ENCODE data around the gene CPA4. TPM values are rescaled to one million over a fixed set of nuclear protein-coding genes. Genes with fewer than 3 reads are reported as not detected.

Gene CPA4
- total RNA-seq, 6 donors from 2014 or later = 0.20 to 0.34 TPM; not detected in 4

- H3K36me3 ChIP-seq = no peaks in the 10 kb centered on the region
- no peak for TF ChIP-seq POLR2AphosphoS5 (IDR thresholded peaks at IDR 0.05)
- TF ChIP-seq CTCF (IDR thresholded peaks at IDR 0.05) = no peak
- no peak overlapping the region for H3K4me3 ChIP-seq
- no peaks in the 10 kb centered on the region for H3K4me1 ChIP-seq
- ATAC-seq (ENCODE audit: low FRiP score in 2 of 2) (no peak), DNase-seq (no peak)
- H3K9me3 ChIP-seq = peaks cover 0 to 11% (median 10%) of the 10 kb centered on the region in 4 donors
- 91% methylated on average over 7 to 10 of the region's 10 CpGs for WGBS, 2 donors
- no peak overlapping the region for H3K27ac ChIP-seq
- no peaks in the 10 kb centered on the region for H3K27me3 ChIP-seq
Observed at GRCh38 chr7:130362251-130362816, 69.4 kb downstream of the CPA4 start.

- no peak overlapping the region for H3K27ac ChIP-seq
- TF ChIP-seq POLR2A (IDR thresholded peaks at IDR 0.05) (no peak), CTCF (IDR thresholded peaks at IDR 0.05) (no peak), POLR2AphosphoS5 (IDR thresholded peaks at IDR 0.05) (no peak), EP300 (IDR thresholded peaks at IDR 0.05) (no peak)
- no peaks in the 10 kb centered on the region for H3K36me3 ChIP-seq
- no peaks in the 10 kb centered on the region for H3K27me3 ChIP-seq
- WGBS, 2 donors = 85 to 94% methylated on average over 8 of the region's 8 CpGs
- H3K4me3 ChIP-seq = no peak overlapping the region
- ATAC-seq (ENCODE audit: low FRiP score in 2 of 2) (peak in 1 of 2 donors; percentile 50), DNase-seq (no peak)
- peaks cover 0 to 11% (median 10%) of the 10 kb centered on the region in 4 donors for H3K9me3 ChIP-seq
- no peaks in the 10 kb centered on the region for H3K4me1 ChIP-seq
Observed at GRCh38 chr7:130363026-130363847, 70.3 kb downstream of the CPA4 start.

- peaks cover 4 to 9% (median 5%) of the 10 kb centered on the region in 4 donors for H3K4me1 ChIP-seq
- DNase-seq (no peak), ATAC-seq (ENCODE audit: low FRiP score in 2 of 2) (no peak)
- H3K27ac ChIP-seq = no peak overlapping the region
- H3K4me3 ChIP-seq = no peak overlapping the region
- WGBS, 2 donors = 95 to 100% methylated on average over 4 of the region's 4 CpGs
- no peaks in the 10 kb centered on the region for H3K36me3 ChIP-seq
- H3K27me3 ChIP-seq = no peaks in the 10 kb centered on the region
- peaks cover 0 to 5% (median 4%) of the 10 kb centered on the region in 4 donors for H3K9me3 ChIP-seq
- TF ChIP-seq EP300 (IDR thresholded peaks at IDR 0.05) = no peak
- TF ChIP-seq CTCF (IDR thresholded peaks at IDR 0.05) = no peak
- TF ChIP-seq POLR2A (IDR thresholded peaks at IDR 0.05) = no peak
- TF ChIP-seq POLR2AphosphoS5 (IDR thresholded peaks at IDR 0.05) = no peak
Observed at GRCh38 chr7:130364451-130364850, 71.5 kb downstream of the CPA4 start.

- Histone ChIP-seq H3K4me3 (no peak overlapping the region), H3K9me3 (no peaks in the 10 kb centered on the region), H3K36me3 (no peaks in the 10 kb centered on the region), H3K27ac (no peak overlapping the region), H3K27me3 (no peaks in the 10 kb centered on the region), H3K4me1 (peaks cover 10 to 16% (median 12%) of the 10 kb centered on the region in 4 donors)
- DNase-seq = no peak
- TF ChIP-seq POLR2A (IDR thresholded peaks at IDR 0.05) (no peak), EP300 (IDR thresholded peaks at IDR 0.05) (no peak), POLR2AphosphoS5 (IDR thresholded peaks at IDR 0.05) (no peak), CTCF (IDR thresholded peaks at IDR 0.05) (no peak)
- no peak for ATAC-seq (ENCODE audit: low FRiP score in 2 of 2)
- 73 to 87% methylated on average over 2 of the region's 2 CpGs for WGBS, 2 donors
Observed at GRCh38 chr7:130365088-130365487, 72.1 kb downstream of the CPA4 start.

Measured in upper lobe of left lung (tissue), 6 donors.